ENCODE data around the gene TMEM17.

TMEM17 gene

DNA sequence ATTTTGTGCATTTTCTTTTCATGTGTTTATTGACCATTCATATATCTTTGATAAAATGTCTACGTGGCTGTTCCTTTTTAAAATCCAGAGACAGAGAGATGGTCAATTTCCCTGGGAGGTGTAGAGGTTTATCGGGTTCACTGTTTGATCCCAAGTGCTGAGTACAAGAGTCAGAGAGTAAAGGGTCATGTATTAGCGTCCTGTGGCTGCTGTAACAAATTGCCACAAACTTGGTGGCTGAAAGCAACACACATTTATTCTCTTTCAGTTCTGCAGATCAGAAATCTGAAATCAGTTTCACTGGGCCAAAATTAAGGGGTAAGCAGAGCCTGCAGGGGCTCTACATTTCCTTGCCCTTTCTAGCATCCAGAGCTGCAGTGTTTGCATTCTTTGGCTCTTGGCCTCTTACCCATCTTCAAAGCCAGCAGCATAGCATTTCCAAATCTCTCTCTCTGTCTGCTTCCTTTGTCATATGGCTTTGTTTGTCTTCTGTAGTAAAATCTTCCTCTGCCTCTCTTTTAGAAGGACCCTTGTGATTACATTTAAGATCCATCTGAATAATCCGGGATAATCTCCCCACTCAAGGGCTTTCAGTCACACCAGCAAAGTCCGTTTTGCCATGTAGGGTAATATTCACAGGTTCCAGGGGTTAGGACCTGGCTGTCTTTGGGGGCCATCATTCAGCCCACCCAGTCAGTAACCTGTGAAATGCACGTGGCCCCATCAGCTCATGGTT is 49.9 kb downstream of the TMEM17 start:
- Histone ChIP-seq H3K27me3 (ENCODE audit: insufficient read depth, poor library complexity, severe bottlenecking) (no peaks in the 10 kb centered on the region), H3K27ac (replicated peaks) (no peak overlapping the region), H3K4me3 (replicated peaks; ENCODE audit: insufficient read depth, low read length) (no peak overlapping the region)
- TF ChIP-seq, protein P1, sequence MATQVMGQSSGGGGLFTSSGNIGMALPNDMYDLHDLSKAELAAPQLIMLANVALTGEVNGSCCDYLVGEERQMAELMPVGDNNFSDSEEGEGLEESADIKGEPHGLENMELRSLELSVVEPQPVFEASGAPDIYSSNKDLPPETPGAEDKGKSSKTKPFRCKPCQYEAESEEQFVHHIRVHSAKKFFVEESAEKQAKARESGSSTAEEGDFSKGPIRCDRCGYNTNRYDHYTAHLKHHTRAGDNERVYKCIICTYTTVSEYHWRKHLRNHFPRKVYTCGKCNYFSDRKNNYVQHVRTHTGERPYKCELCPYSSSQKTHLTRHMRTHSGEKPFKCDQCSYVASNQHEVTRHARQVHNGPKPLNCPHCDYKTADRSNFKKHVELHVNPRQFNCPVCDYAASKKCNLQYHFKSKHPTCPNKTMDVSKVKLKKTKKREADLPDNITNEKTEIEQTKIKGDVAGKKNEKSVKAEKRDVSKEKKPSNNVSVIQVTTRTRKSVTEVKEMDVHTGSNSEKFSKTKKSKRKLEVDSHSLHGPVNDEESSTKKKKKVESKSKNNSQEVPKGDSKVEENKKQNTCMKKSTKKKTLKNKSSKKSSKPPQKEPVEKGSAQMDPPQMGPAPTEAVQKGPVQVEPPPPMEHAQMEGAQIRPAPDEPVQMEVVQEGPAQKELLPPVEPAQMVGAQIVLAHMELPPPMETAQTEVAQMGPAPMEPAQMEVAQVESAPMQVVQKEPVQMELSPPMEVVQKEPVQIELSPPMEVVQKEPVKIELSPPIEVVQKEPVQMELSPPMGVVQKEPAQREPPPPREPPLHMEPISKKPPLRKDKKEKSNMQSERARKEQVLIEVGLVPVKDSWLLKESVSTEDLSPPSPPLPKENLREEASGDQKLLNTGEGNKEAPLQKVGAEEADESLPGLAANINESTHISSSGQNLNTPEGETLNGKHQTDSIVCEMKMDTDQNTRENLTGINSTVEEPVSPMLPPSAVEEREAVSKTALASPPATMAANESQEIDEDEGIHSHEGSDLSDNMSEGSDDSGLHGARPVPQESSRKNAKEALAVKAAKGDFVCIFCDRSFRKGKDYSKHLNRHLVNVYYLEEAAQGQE (IDR thresholded peaks at IDR 0.05; ENCODE audit: insufficient replicate concordance, low read depth), result no peak
- TF ChIP-seq POLR2AphosphoS5 (IDR thresholded peaks at IDR 0.05; ENCODE audit: low read depth) (no peak), SPI1 (IDR thresholded peaks at IDR 0.05; ENCODE audit: borderline replicate concordance, low read depth) (no peak), GABPA (IDR thresholded peaks at IDR 0.05; ENCODE audit: low read depth) (no peak)
- TF ChIP-seq, protein P2, sequence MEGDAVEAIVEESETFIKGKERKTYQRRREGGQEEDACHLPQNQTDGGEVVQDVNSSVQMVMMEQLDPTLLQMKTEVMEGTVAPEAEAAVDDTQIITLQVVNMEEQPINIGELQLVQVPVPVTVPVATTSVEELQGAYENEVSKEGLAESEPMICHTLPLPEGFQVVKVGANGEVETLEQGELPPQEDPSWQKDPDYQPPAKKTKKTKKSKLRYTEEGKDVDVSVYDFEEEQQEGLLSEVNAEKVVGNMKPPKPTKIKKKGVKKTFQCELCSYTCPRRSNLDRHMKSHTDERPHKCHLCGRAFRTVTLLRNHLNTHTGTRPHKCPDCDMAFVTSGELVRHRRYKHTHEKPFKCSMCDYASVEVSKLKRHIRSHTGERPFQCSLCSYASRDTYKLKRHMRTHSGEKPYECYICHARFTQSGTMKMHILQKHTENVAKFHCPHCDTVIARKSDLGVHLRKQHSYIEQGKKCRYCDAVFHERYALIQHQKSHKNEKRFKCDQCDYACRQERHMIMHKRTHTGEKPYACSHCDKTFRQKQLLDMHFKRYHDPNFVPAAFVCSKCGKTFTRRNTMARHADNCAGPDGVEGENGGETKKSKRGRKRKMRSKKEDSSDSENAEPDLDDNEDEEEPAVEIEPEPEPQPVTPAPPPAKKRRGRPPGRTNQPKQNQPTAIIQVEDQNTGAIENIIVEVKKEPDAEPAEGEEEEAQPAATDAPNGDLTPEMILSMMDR (IDR thresholded peaks at IDR 0.05; ENCODE audit: insufficient read depth, low read length), result no peak
- no peak for DNase-seq (ENCODE audit: low read depth in 1 of 2, low spot score in 1 of 2)

DNA sequence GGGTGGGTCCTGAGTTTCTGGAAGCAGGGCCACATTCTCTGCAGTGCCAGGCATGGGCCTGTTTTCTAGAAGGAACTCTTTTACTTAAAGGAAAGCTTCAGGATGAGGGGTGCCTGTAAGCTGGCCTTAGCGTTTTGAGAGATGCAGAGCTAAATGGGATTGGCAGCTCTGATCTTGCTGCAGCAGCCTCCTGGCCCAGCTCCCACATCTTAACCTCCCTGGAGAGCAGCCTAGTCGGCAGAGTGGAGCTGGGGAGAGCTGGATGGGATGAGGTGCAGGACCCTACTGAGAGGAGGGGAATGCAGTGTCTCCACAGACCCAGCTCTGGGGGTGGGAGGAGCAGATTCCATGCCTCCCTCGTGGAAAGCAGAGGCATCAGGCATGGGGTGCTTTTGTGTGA is 52.0 kb downstream of the TMEM17 start:
- no peak for TF ChIP-seq GABPA (IDR thresholded peaks at IDR 0.05; ENCODE audit: low read depth)
- TF ChIP-seq, protein P1 (IDR thresholded peaks at IDR 0.05; ENCODE audit: insufficient replicate concordance, low read depth), result no peak
- TF ChIP-seq, protein P2 (IDR thresholded peaks at IDR 0.05; ENCODE audit: insufficient read depth, low read length), result no peak
- TF ChIP-seq SPI1 (IDR thresholded peaks at IDR 0.05; ENCODE audit: borderline replicate concordance, low read depth), result no peak
- no peak for TF ChIP-seq POLR2AphosphoS5 (IDR thresholded peaks at IDR 0.05; ENCODE audit: low read depth)
- no peaks in the 10 kb centered on the region for H3K27me3 ChIP-seq (ENCODE audit: insufficient read depth, poor library complexity, severe bottlenecking)
- H3K4me3 ChIP-seq (replicated peaks; ENCODE audit: insufficient read depth, low read length), result no peak overlapping the region
- no peak overlapping the region for H3K27ac ChIP-seq (replicated peaks)
- DNase-seq (ENCODE audit: low read depth in 1 of 2, low spot score in 1 of 2), result no peak

DNA sequence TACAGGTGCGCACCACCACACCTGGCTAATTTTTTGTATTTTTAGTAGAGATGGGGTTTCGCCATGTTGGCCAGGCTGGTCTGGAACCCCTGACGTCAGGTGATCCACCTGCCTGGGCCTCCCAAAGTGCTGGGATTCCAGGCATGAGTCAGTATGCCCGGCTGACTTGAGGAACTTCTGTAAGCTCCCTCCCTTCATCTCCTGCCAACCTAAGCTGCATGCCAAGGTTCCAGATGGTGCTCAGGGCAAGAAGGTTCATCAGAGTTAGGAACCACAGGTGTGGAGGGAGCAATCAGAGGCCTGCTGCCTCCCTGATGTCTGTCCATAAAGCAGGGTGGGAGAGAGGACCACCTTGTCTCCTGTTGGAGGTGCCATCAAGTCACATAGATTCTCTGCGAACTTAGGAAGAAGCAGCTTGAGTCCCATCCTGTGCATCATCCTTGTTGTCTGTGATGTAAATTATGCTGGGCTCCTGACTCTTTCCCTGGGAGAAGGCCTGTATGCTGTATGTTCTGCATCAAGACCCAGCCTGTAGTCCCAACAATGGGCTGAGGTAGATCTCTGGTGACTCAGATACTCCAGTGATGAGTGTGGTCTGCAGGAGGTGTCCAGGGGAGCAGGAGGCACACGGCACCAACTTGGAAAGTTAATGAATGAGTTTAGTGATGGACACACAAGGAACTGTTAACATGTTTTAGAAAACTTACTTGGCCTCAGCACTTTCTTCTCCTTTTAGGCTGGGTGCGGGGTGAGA is 53.1 kb downstream of the TMEM17 start:
- TF ChIP-seq POLR2AphosphoS5 (IDR thresholded peaks at IDR 0.05; ENCODE audit: low read depth) (no peak), SPI1 (IDR thresholded peaks at IDR 0.05; ENCODE audit: borderline replicate concordance, low read depth) (no peak), GABPA (IDR thresholded peaks at IDR 0.05; ENCODE audit: low read depth) (no peak)
- TF ChIP-seq, protein P1 (IDR thresholded peaks at IDR 0.05; ENCODE audit: insufficient replicate concordance, low read depth), result no peak
- Histone ChIP-seq H3K27me3 (ENCODE audit: insufficient read depth, poor library complexity, severe bottlenecking) (no peaks in the 10 kb centered on the region), H3K27ac (replicated peaks) (no peak overlapping the region), H3K4me3 (replicated peaks; ENCODE audit: insufficient read depth, low read length) (no peak overlapping the region)
- no peak for DNase-seq (ENCODE audit: low read depth in 1 of 2, low spot score in 1 of 2)

All from HL-60 (cell line).